GM21423 (cell line): ENCODE results near the gene APBA2.
"Not testable (repeated sequence)": the region's sequence is repeated elsewhere in the genome, so short reads cannot be mapped to it uniquely, and the experiment has no call there.

Source experiments
- ATAC-seq: cut with Tn5 transposase; IDR thresholded peaks from one replicate; pipeline ENCODE4 v1.9.1; 2021; ENCODE audit warnings: mild to moderate bottlenecking, moderate library complexity; ENCODE audit not compliant: unreplicated experiment

The APBA2 gene

DNA sequence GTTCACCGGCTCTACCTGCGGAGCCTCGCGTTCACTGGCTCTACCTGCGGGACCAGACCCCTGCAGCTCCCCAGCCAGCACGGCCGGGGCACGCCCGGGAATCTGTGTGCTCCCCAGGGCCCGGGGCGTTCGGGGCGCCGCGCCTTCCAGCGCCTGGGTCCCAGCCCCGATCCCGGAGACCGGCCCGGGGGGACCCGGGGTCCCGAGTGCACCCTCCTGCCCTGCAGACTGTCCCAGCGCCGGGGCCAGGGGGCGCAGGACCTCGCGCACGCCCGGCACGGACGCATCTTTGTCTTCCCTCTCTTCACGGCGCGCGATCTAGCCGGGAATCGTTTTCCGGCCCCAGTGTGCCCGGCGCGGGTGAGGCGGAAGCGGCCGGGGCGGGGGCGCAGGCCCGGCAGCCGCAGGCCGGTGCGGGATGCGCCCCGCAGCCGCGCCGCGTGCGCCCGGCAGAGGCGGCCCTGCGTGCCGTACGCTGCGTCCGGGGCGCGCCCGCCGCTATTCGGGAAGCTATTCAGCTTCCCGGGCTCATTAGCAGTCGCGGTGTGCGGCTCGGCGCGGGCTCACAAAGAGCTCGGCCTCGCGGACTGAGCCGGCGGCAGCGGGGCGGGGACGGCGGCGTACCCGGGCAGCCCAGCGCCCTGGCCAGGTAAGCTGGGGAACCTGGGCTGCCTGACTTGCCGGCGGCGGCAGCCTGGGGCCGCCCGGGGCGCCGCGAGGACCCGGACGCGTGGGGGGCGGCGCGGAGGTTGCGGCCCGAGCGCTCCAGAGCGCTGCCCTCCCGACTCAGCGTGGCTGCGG lies at the start of gene APBA2:
TSS of gene APBA2 (plus strand) at position 345 of the 801 bp plus-strand sequence. CDS start 167,911 bp downstream, outside the sequence.
- no peak for ATAC-seq

- not testable (repeated sequence) for ATAC-seq
Measured at GRCh38 chr15:28840285-28840684, 45.5 kb upstream of the APBA2 start.

GRCh38 chr15:28842210-28842609 lies 43.6 kb upstream of the APBA2 start:
- ATAC-seq: not testable (repeated sequence)

- ATAC-seq: not testable (repeated sequence)
Measured at GRCh38 chr15:28843520-28843919, 42.3 kb upstream of the APBA2 start.

GRCh38 chr15:28844147-28844546 lies 41.6 kb upstream of the APBA2 start:
- not testable (repeated sequence) for ATAC-seq

DNA sequence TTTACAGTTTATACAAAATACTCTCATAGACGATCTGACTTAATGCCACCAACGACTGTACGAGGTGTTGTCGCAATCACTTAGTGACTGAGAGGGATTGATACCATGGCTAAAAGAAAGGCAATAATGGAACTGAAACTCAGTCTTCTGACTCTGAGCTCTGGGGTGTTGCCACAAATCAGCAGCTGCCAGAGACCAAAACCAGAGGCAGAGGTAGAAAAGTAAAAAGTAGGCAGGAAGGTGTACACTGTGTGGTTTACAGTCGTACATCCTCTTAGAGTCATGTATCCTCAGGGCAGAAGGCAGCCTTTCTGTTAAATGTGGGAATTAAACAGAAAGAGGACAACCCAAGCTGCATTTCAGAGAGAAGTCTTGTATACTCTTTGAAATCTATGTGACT lies 38.5 kb upstream of the APBA2 start:
- ATAC-seq: not testable (repeated sequence)

- not testable (repeated sequence) for ATAC-seq
Measured at GRCh38 chr15:28847959-28848358, 37.8 kb upstream of the APBA2 start.

GRCh38 chr15:28848521-28848920 lies 37.3 kb upstream of the APBA2 start, which contains the start of gene GOLGA6L7:
GOLGA6L7 (minus strand) TSS chr15:28848644; CDS start chr15:28848549, 95 bp downstream.
- not testable (repeated sequence) for ATAC-seq

DNA sequence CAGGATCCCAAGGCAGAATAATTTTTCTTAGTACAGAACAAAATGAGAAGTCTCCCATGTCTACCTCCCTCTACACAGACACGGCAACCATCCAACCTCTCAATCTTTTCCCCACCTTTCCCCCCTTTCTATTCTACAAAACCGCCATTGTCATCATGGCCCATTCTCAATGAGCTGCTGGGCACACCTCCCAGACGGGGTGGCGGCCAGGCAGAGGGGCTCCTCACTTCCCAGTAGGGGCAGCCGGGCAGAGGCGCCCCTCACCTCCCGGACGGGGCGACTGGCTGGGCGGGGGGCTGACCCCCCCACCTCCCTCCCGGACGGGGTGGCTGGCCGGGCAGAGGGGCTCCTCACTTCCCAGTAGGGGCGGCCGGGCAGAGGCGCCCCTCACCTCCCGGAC lies 36.5 kb upstream of the APBA2 start:
- not testable (repeated sequence) for ATAC-seq

- ATAC-seq: not testable (repeated sequence)
Measured at GRCh38 chr15:28849766-28850165, 36.0 kb upstream of the APBA2 start.

DNA sequence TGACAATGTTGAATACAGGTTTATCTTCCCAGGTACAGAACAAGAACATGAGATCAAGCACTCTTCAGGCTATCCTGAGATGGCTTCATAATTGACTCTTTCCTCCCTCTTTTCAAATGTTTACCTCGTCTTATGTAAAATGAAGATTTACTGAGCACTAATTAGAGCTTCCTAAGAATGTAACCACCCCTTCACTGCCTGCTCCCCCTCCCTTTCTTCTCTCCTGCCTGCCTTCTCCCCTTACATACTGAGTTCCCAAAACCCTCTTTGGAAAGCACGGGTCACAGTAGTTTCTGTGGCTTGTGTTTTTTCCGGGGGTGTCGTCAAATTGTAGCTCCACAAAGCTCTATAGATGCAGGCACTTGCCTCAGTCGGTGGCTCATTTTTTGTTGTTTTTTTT lies 32.1 kb upstream of the APBA2 start:
- not testable (repeated sequence) for ATAC-seq

DNA sequence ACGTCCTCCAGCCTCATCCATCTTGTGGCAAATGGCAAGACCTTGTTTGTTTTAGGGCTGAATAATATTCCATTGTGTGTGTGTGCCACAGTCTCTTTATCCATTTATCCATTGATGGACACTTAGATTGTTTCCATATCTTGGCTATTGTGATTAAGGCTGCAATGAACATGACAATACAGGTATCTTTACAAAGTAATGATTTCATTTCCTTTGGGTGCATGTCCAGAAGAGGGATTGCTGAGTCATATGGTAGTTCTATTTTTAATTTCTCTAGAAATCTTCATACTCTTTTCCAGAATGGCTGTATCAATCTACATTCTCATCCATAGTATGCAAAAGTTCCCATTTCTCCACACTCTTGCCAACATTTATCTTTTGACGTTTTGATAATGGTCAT lies 31.2 kb upstream of the APBA2 start:
- ATAC-seq: not testable (repeated sequence)

DNA sequence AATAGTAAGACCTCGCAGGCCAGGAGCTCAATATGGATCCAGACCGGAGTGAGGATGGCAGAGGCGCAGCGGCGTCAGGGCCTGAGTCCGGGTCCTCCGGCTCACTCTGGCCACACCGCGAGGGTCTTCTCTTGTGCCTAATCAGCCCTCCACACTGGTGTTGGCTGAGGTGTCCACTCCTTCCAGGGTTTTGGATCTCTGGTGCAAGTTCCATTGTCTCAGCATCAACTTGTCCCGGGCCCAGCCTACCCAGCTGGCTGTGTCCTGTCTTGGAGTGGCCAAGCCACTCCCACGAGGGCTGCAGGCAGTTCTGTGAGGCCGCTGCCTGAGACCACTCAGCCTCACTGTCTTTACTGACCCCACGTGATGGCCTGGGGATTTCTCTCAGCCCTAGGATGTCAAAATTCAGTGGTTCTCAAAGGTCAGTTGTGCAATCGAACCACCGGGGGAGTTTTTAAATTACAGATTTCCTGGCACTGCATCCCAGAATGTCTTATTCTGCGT lies 24.7 kb upstream of the APBA2 start:
- no peak for ATAC-seq

- ATAC-seq: not testable (repeated sequence)
Measured at GRCh38 chr15:28861589-28862293, 24.0 kb upstream of the APBA2 start.

DNA sequence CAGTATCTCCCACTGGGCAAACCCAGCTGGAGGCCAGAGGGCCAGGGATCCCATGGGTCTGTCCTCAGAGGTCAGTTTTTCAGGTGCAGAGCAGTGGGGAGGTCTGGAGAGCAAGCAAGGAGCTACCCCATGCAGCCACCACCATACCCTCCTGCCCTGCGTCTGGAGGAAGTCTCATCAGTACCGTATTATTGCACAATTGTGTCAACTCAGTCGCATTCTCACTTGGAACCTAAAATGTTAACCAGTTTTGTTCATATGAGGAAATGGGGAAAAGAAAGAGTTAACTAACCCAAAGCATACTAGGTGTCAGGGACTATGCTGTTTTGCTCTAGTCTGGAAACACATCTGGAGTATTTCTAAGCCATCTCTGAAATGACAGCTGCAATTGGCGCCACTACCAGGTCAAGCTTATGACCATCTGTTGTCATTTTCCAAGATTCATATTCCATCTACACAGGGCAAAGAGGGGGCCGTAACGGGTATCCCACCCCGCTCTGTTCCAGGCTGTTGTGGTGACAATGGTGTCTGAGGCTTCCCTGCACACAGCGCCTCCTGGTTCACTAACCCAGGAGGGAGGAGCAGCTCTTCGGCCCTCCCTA lies 16.9 kb upstream of the APBA2 start:
- no peak for ATAC-seq

GRCh38 chr15:28871168-28871567 lies 14.6 kb upstream of the APBA2 start:
- ATAC-seq: no peak

GRCh38 chr15:28873006-28873405 lies 12.8 kb upstream of the APBA2 start:
- ATAC-seq: no peak

- no peak for ATAC-seq
Measured at GRCh38 chr15:28873585-28874190, 12.1 kb upstream of the APBA2 start.

DNA sequence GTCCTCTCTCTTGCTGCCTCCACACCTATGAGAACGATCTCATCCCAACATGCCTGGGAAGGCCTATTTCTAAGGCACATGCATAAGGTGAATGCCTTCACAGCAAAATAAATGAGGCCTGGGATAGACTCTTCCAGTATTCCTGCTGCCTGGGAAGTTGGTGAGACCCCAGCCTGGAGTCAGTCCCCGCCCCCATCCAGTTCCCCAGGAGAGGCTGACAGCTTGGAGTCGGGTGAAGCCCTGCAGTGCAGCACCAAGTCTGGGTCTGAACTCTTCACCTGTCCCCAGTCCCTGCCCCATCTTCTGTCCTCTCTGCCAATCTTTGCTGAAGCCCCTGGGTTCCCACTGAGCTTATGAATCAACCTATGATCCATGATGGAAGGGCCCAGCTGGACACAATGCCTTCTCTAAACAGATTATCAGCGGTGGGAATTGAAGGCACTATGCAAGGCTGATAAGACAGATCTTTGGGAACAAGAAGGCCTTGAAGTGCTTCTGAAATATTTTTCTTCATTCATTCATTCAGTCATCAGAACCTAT lies 10.2 kb upstream of the APBA2 start:
- ATAC-seq: no peak

- ATAC-seq: no peak
Measured at GRCh38 chr15:28876131-28876844, 9.5 kb upstream of the APBA2 start.
